Activated CD8-positive, alpha-beta memory T cell treated with anti-CD3 and anti-CD28 coated beads for 36 hours (primary cell): ENCODE results near the gene MTG1. TPM values are rescaled to one million over a fixed set of nuclear protein-coding genes. Genes with fewer than 3 reads are reported as not detected.
"Not testable (repeated sequence)": the region's sequence is repeated elsewhere in the genome, so short reads cannot be mapped to it uniquely, and the experiment has no call there.

Experiments
- CTCF ChIA-PET: fragments of 350-600 bp; sonication (Branson Sonifier 250); formaldehyde crosslinking; loops from one replicate; lab custom pipeline; 2021; ENCODE audit warnings: antibody characterized with exemption; lab: Charles Lee
- POLR2A ChIA-PET: fragments of 350-600 bp; sonication (Branson Sonifier 250); formaldehyde crosslinking; loops from one replicate; lab custom pipeline; 2021; ENCODE audit warnings: antibody characterized with exemption; lab: Charles Lee
- total RNA-seq, 2 experiments: library from RNA; stranded (reverse); gene quantifications; one replicate each; pipeline ENCODE4 v1.2.3, GENCODE V29; 2021

The MTG1 gene
- total RNA-seq, 2 experiments from 2014 or later: 54.2 to 54.7 TPM

- ChIA-PET CTCF (interaction anchor here (1.0 kb wide), 1 partner anchor 27 kb away, joined by 3 read pairs; no protein-coding TSS in a partner anchor), POLR2A (no interaction called here)
Observed at GRCh38 chr10:133465950-133466474, 72.1 kb downstream of the MTG1 start.

- CTCF ChIA-PET: interaction anchor here (1.0 kb wide), 1 partner anchor 28 kb away, joined by 3 read pairs; no protein-coding TSS in a partner anchor
Observed at GRCh38 chr10:133466683-133467275, 72.8 kb downstream of the MTG1 start.

GRCh38 chr10:133467286-133467911, 73.4 kb downstream of the MTG1 start:
- ChIA-PET POLR2A (no interaction called here), CTCF (interaction anchor here (1.0 kb wide), 1 partner anchor 28 kb away, joined by 3 read pairs; no protein-coding TSS in a partner anchor)

More at GRCh38 chr10:133466683-133467275, 72.8 kb downstream of the MTG1 start:
- POLR2A ChIA-PET: no interaction called here

GRCh38 chr10:133469205-133469604, 75.2 kb downstream of the MTG1 start:
- CTCF ChIA-PET, POLR2A ChIA-PET: not testable (repeated sequence)

GRCh38 chr10:133471300-133472109, 77.5 kb downstream of the MTG1 start:
- ChIA-PET CTCF (interaction anchor here (0.5 kb wide), 1 partner anchor 141 kb away, joined by 5 read pairs; no protein-coding TSS in a partner anchor), POLR2A (no interaction called here)

Other genes starting within 250 kb of the MTG1 start
- under 1 TPM; 0.17 to 0.25 TPM for gene KNDC1, start 233.9 kb upstream of the MTG1 start, total RNA-seq
- not detected for gene UTF1, start 163.9 kb upstream of the MTG1 start, total RNA-seq
- gene VENTX, start 156.3 kb upstream of the MTG1 start, total RNA-seq: not detected
- 10 to 100 TPM; 68.5 to 70.1 TPM for gene ADAM8, start 117.3 kb upstream of the MTG1 start, total RNA-seq
- 10 to 100 TPM; 59.3 to 69.1 TPM for gene TUBGCP2, start 85.3 kb upstream of the MTG1 start, total RNA-seq
- gene ZNF511, start 85.2 kb upstream of the MTG1 start, total RNA-seq: 10 to 100 TPM; 80.8 to 82.5 TPM
- not detected for gene CALY, start 57.3 kb upstream of the MTG1 start, total RNA-seq
- not detected for gene PRAP1, start 46.8 kb upstream of the MTG1 start, total RNA-seq
- gene FUOM, start 36.1 kb upstream of the MTG1 start, total RNA-seq: 10 to 100 TPM; 31.2 to 33.7 TPM
- gene ECHS1, start 20.8 kb upstream of the MTG1 start, total RNA-seq: 10 to 100 TPM; 69.6 to 73.5 TPM
- 1 to 10 TPM; 5.2 to 5.6 TPM for gene PAOX, start 14.9 kb upstream of the MTG1 start, total RNA-seq
- not detected for gene SPRN, start 30.5 kb downstream of the MTG1 start, total RNA-seq
- 1 to 10 TPM in 1 of 2 experiments, under 1 TPM in 1; 0.93 to 1.3 TPM for gene SCART1, start 59.8 kb downstream of the MTG1 start, total RNA-seq
- gene CYP2E1, start 133.2 kb downstream of the MTG1 start, total RNA-seq: under 1 TPM in 1 of 2 experiments, not detected in 1; 0.44 TPM
- gene SYCE1, start 171.4 kb downstream of the MTG1 start, total RNA-seq: 1 to 10 TPM; 1.3 to 1.7 TPM
- not detected for gene FRG2B, start 232.6 kb downstream of the MTG1 start, total RNA-seq